ENCODE measurements around the gene NHERF1. TPM values are rescaled to one million over a fixed set of nuclear protein-coding genes. Genes with fewer than 3 reads are reported as not detected.

The NHERF1 gene
- total RNA-seq, result 48.7 TPM

DNA sequence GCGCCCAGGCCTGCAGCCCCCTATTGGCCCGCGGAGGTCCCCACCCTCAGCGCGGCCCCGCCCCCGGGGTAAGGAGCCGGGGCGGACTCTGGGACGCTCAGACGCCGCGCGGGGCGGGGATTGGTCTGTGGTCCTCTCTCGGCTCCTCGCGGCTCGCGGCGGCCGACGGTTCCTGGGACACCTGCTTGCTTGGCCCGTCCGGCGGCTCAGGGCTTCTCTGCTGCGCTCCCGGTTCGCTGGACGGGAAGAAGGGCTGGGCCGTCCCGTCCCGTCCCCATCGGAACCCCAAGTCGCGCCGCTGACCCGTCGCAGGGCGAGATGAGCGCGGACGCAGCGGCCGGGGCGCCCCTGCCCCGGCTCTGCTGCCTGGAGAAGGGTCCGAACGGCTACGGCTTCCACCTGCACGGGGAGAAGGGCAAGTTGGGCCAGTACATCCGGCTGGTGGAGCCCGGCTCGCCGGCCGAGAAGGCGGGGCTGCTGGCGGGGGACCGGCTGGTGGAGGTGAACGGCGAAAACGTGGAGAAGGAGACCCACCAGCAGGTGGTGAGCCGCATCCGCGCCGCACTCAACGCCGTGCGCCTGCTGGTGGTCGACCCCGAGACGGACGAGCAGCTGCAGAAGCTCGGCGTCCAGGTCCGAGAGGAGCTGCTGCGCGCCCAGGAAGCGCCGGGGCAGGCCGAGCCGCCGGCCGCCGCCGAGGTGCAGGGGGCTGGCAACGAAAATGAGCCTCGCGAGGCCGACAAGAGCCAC lies at the start of gene NHERF1:
TSS of gene NHERF1 (plus strand) at position 100 of the 750 bp plus-strand sequence. CDS start at position 319, 219 bp downstream.

DNA sequence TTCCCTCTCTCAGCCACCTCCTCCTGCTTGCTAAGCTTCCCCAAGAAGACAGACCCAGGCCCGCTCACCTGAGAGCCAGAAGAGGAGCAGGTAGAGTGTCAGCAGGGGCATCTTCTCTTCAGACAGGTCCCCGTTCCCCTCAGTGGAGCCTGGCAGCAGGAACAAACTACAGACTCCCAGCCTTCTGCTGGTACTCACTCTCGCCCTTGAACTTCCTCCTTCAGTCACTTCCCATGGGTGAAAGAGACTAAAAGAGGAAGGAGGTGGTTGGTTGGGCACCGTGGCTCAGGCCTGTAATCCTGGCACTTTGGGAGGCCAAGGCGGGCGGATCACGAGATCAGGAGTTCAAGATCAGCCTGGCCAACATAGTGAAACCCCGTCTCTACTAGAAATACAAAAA lies 35.7 kb upstream of the NHERF1 start, which contains the start of gene CD300LF:
TSS of gene CD300LF (minus strand) at position 168 of the 400 bp plus-strand sequence. CDS start at position 111, 57 bp downstream.

DNA sequence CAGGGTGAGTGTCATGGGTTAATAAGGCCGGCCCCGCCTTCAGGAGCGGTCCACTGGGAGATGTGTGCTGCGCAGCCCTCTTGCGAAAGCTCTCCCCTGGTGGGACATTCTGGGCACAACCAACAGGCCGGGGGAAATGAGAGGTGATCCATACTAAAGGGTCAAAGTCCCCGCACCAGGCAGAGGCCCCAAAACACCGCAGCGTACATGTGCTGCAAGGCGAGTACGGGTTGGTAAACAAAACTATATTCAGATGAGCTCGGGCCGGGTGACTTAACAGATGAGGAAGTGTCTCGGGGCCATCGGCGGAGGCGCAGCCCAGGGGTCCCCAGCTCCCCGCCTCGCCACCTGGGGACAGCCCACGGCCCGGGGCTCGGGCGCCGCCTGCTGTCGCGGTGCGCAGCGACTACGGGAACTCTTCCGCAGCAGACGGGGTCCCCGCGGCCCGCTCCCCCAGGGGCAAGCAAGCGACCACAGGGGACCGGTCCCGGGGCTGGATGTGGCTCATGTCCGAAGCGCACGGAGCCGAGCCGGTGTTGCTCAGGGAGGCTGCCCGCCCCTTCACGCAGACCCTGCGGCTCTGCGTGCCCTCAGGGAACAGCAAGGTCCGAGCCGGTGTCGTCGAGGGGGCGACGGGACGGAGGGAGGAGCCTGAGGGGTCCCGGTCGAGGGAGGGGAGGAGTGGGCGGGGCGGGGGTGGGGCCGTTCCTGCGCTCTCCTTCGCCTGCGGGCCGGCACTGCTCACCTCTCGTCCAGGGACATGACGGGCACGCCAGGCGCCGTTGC lies 11.7 kb upstream of the NHERF1 start, which contains the start of gene RAB37:
TSS of gene RAB37 (plus strand) at position 744 of the 786 bp plus-strand sequence. CDS start at position 761, 17 bp downstream.

DNA sequence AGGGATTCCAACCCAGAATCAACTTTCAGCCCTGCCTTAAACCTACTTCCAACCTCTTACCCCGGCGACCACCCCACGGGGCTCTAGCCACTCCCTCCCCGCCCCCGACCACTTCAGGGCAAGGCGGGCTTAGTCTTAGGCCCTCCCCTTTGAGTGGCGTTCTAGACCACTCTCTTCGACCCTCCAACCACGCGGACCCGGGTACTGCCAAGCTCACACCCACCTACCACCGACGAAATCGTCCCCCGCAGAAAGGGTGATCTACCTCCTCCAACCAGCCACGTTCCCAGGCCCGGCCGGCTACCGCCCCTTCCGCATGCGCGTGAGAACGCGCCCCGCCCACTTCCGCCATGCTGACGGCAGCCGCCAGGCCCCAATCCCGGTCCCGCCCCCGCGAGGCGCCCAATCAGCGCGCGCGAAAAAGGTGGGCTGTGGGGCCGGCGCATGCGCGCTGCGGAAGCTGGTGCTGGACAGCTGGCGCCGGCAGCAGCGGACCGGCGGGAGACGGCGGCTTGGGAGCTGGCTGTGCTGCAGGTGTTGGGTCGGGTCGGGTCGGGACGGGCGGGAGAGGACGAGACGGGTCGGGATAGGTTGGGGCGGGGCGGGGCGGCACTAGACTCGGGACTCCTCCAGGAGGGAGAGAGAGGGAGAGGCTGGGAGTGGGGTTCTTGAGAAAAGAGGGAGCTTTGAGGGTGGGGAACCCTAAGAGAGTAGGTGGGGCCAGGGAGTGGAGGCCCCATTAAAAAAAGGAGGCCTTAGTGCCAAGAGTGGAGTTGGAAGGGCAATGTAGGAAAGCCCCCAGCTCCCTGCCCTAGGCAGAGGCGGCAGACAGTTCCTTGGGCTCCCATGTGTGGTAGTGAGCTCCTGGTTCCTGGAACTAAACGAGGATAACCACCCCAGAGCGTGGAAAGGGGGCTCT lies 27.9 kb downstream of the NHERF1 start, which contains the start of gene NAT9:
TSS of gene NAT9 (minus strand) at position 302 of the 919 bp plus-strand sequence. CDS start 647 bp downstream, outside the sequence.

Other genes with a start within 250 kb of the NHERF1 start
- gene CD300LB, start 217.2 kb upstream of the NHERF1 start, total RNA-seq, result 0.82 TPM
- 1.2 TPM for gene CD300C, start 202.5 kb upstream of the NHERF1 start, total RNA-seq
- gene CD300H, start 181.1 kb upstream of the NHERF1 start, total RNA-seq, result not detected
- not detected for gene CD300LD, start 156.3 kb upstream of the NHERF1 start, total RNA-seq
- gene CD300E, start 124.9 kb upstream of the NHERF1 start, total RNA-seq, result 1.1 TPM
- gene CD300LF, start 35.7 kb upstream of the NHERF1 start, total RNA-seq, result 3.0 TPM
- 3.0 TPM for gene RAB37, start 11.4 kb upstream of the NHERF1 start, total RNA-seq
- 33.6 TPM for gene NAT9, start 27.7 kb downstream of the NHERF1 start, total RNA-seq
- 1.2 TPM for gene GRIN2C, start 111.3 kb downstream of the NHERF1 start, total RNA-seq
- gene FDXR, start 124.4 kb downstream of the NHERF1 start, total RNA-seq, result 7.5 TPM
- gene FADS6, start 145.0 kb downstream of the NHERF1 start, total RNA-seq, result 0.64 TPM
- 0.64 TPM for gene USH1G, start 174.6 kb downstream of the NHERF1 start, total RNA-seq
- gene OTOP2, start 175.6 kb downstream of the NHERF1 start, total RNA-seq, result not detected
- gene OTOP3, start 187.3 kb downstream of the NHERF1 start, total RNA-seq, result not detected
- 13.1 TPM for gene HID1, start 224.1 kb downstream of the NHERF1 start, total RNA-seq
- gene CDR2L, start 239.0 kb downstream of the NHERF1 start, total RNA-seq, result 8.2 TPM

Measured in metanephros (tissue), 1 donor.